ENCODE measurements around the gene ELL2.
A peak's percentile ranks its signal among the peaks of the same experiment; 100 is the strongest.

Gene ELL2

DNA sequence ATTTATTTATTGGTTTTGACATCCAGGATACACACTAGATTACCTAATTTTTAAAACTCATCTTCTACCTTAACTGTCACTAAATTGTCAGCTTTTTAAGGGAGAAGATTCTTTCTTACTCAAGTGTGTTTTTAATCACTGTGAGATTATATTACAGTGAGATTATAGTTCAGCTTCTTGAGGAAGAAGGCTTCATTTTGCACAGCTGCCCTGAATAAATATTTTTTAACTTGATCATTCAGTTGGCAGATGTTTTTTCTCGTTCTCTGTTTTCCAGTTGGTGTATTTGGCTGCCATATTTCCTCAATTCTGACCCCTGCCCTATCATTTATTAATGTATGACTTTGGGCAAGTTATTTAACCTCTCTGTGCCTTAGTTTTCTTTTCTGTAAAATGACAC, 15.0 kb upstream of the ELL2 start:
- no peak for DNase-seq

- no peak for DNase-seq
Measured at GRCh38 chr5:95975703-95976102, 14.1 kb upstream of the ELL2 start.

- peak; percentile 42 for DNase-seq
Measured at GRCh38 chr5:95973793-95974325, 12.2 kb upstream of the ELL2 start.

GRCh38 chr5:95972196-95972595, 10.5 kb upstream of the ELL2 start:
- DNase-seq, result no peak

- no peak for DNase-seq
Measured at GRCh38 chr5:95970359-95970704, 8.7 kb upstream of the ELL2 start.

GRCh38 chr5:95969651-95970358, 8.2 kb upstream of the ELL2 start:
- no peak for DNase-seq

DNA sequence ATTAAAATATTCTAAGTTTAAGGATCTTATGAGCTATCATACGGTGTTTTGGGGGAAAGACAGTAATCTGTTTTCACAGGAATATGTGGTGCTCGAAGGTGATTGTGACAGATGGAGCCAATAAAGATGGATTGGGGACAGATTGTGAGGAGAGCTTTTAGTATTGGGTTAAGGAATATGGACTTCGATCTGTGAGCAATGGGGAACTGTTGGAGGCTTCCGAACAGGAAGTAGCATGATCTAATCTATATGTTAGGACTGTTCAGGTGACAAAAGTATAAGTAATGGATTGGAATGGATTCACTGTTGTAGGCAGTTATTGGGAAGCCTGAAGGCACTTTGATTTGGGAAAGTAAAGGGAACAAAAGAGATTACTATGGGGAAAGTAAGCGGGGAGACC, 7.4 kb upstream of the ELL2 start:
- DNase-seq, result no peak

DNA sequence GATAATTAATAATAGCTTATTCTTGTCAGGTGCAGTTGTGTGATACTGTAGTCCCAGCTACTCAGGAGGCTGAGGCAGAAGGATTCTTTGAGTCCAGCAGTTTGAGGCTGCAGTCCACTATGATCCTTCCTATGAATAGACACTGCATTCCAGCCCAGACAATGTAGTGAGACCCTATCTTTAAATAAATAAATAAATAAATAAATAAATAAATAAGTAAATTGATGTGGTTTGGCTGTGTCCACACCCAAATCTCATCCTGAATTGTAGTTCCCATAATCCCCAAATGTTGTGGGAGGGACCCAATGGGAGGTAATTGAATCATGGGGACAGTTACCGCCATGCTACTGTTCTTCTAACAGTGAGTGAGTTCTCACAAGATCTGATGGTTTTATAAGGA, 5.6 kb upstream of the ELL2 start:
- DNase-seq, result no peak

DNA sequence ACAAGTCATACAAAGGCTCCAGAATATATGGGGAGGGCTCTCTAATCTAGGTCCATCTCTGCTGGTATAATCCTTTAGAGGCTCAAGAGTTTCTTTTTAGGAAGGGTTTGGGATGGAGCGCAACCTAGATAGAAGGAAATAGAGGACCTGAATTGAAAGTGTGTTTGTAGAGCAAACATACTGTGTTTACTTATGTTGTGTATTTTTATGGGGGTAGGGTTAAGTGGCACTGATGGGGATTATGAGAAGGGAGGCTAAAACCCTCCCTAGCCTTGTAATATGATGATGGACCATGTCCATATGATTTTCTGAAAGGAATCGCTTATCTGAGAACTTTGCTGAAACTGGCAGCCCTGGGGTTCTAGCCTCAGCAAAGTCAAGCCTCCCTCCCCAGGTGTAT, 4.4 kb upstream of the ELL2 start:
- no peak for DNase-seq

DNA sequence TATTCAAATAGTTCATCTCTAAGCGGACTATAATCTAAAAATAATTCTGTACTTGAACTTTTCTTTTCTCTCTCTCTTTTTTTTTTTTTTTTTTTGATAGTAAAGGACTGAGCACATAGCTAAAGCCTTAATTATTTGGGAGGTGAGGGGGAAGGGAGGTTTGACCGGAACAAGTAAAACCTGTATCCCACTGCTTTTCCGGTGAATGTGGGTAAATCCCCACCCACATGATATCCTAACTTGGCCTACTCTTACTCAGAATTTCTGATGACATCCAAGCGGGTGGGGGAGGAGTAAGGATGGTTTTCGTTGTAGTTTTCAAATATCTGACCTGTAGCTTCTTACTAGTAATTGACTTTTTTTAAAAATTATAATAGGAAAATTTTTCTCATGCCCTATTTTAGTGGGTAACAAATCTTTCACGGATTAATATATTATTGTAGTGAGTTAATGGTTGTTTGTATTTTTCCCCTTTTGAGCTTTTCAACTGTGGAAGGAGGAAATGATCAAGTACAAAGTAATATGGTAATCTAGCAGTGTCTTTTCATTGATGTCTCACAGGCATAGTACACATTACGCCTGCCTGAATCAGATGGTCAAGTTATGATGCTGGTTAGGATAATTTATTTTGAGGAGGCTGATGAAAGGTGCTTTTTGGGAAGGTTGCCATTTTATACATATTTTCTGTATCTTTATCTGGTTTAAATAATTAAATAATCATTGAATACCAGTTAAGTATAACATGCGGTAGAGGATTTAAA, 2.2 kb upstream of the ELL2 start:
- no peak for DNase-seq

- peak; percentile 13 for DNase-seq
Measured at GRCh38 chr5:95962785-95963184, 1.1 kb upstream of the ELL2 start.

GRCh38 chr5:95962475-95962773, 773 bp upstream of the ELL2 start:
- no peak for DNase-seq

DNA sequence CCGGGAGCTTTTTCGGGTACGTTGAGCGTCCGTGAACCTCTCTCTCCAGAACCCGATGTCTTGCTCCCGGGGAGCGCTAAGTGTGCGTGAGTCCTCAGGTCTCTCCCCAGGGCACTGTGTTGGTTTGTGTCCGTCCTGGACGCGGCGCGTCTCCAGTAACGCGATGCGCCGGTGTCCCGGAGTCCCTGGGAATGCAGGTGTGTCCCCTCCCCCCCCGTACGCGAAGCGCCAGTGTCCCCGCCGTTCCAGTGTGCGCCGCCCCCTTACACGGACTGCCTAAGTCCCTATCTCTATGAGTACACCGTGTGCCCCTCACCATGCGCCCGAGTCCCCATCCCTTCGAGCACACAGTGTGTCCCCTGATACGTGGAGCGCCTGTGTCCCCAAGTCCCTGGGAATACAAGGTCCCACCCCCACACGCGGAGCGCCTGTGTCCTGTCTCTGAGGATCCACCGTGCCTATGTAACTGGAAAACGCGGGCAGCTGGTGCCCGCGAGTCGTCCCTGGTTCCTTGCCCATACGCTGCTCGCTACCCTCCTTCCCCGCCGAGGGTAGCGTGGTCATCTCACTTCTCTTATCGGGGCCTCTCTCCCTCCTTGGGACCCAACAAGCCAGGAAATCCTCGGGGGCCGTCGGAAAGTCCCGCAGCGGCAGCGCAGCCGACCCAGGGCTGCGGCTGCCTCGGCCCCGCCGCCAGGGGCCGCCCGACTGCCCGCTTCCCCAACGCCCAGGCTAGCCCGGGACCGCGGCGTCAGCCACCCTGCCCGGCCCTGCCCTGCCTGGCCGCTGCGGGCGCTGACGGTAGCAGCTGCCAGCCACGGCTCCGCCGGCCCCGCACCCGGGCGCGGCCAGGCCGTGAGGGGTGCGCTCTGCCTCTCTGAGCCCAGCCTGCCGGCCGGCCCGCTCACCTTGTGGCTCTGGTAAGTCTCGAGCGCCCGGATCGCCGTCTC, 709 bp downstream of the ELL2 start:
- peak; percentile 80 for DNase-seq

DNA sequence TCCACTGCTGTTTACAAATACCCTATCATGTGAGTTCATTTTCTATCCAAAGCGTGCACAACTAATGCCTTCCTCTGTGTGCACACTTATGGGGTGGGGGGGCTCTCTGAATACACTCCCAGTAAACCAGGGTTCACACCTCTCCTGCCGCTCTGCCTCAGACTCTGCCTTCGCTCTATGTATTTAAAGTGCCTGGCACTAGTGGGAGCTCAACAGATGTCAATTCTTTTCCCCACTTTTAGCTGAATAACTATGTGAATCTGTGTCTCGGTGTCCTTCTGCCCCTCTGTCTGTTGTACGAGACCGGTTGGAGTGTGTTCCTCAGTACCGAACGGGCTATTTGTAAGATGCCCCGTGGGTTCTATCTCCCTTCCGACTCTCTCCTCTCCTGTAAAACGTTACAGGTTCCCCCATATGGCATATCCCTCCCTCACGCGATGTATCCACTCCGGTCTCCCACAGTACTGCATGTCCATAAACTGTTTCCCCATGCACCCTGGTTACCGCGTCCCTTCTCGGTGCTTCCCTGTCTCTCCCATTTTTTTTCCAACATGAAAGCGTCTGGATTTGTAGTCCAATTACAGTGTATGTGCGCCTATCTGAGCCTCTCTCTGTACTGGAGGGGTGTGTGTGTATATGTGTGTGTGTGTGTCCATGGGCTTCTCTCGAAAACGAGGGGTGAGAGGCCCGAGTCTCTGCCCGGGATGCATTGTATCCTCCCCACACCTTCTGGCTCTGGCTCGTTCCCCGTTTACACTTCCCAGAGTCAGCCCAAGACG, 1.6 kb downstream of the ELL2 start:
- no peak for DNase-seq

GRCh38 chr5:95959051-95959887, 2.4 kb downstream of the ELL2 start:
- DNase-seq, result no peak

DNA sequence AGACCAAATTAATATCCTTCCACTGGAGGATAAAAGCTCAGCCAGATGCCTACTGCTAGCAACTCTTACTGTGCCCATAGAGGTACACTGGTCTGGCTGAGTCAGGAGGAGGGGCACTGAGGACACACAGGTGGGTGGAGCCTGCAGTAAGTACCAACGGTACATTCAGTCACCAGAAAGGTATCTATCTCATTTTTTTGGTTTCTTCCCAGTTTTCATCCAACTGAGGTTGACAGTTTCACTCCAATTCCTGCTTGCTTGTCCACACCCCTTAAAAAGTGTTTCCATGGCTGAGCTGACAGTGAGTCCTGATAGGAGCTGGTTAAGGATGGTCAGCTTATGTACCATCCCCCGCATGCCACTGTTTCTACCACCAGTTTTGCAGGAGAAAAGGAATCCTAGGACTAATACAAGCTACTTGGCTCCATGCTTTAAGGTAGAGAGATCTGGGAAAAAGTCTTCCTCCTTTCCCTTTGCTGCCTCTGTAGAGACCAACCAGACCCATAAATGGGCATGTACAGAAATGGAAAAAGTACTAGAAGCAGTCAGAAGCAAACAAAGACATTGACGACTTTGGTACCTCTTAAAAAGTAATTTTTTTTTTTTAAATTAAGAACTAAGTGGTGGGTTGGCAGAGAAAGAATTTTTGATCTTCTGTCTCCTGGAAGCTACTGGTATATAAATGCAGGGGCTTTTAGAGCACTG, 3.2 kb downstream of the ELL2 start:
- DNase-seq, result no peak

GRCh38 chr5:95957561-95958203, 4.0 kb downstream of the ELL2 start:
- no peak for DNase-seq

- DNase-seq, result no peak
Measured at GRCh38 chr5:95956900-95957293, 4.8 kb downstream of the ELL2 start.

- DNase-seq, result no peak
Measured at GRCh38 chr5:95956021-95956899, 5.4 kb downstream of the ELL2 start.

- DNase-seq, result no peak
Measured at GRCh38 chr5:95954716-95955115, 6.9 kb downstream of the ELL2 start.

All from CD4-positive, alpha-beta T cell treated with Interleukin-12 subunit alpha and Interleukin-12 subunit beta, for 1 hour (primary cell).